Measurements from ENCODE around the gene USP17L29.
"Not testable (repeated sequence)": the region's sequence is repeated elsewhere in the genome, so short reads cannot be mapped to it uniquely, and the experiment has no call there.

USP17L29 gene

GRCh38 chr4:9353338-9353737 is at the start of gene USP17L29:
USP17L29 (plus strand) TSS chr4:9353638; CDS start chr4:9353638, 0 bp downstream.
- not testable (repeated sequence) for DNase-seq (ENCODE audit: low read depth, low spot score)

- DNase-seq (ENCODE audit: low read depth, low spot score): not testable (repeated sequence)
These were observed 29.2 kb upstream of the USP17L29 start for GRCh38 chr4:9324191-9324590.

- not testable (repeated sequence) for DNase-seq (ENCODE audit: low read depth, low spot score)
These were observed 28.6 kb upstream of the USP17L29 start, which contains the start of gene USP17L24 for GRCh38 chr4:9324865-9325264. USP17L24 (plus strand) TSS chr4:9325165; CDS start chr4:9325165, 0 bp downstream.

- not testable (repeated sequence) for DNase-seq (ENCODE audit: low read depth, low spot score)
These were observed 23.8 kb upstream of the USP17L29 start, which contains the start of gene USP17L25 for GRCh38 chr4:9329611-9330010. USP17L25 (plus strand) TSS chr4:9329911; CDS start chr4:9329911, 0 bp downstream.

- DNase-seq (ENCODE audit: low read depth, low spot score): not testable (repeated sequence)
These were observed 19.1 kb upstream of the USP17L29 start, which contains the start of gene USP17L26 for GRCh38 chr4:9334358-9334757. USP17L26 (plus strand) TSS chr4:9334658; CDS start chr4:9334658, 0 bp downstream.

- DNase-seq (ENCODE audit: low read depth, low spot score): not testable (repeated sequence)
These were observed 14.3 kb upstream of the USP17L29 start, which contains the start of gene USP17L5 for GRCh38 chr4:9339103-9339502. USP17L5 (plus strand) TSS chr4:9339403; CDS start chr4:9339403, 0 bp downstream.

GRCh38 chr4:9343848-9344247 is 9.6 kb upstream of the USP17L29 start, which contains the start of gene USP17L27:
USP17L27 (plus strand) TSS chr4:9344148; CDS start chr4:9344148, 0 bp downstream.
- DNase-seq (ENCODE audit: low read depth, low spot score): not testable (repeated sequence)

GRCh38 chr4:9348593-9348992 is 4.8 kb upstream of the USP17L29 start, which contains the start of gene USP17L28:
USP17L28 (plus strand) TSS chr4:9348893; CDS start chr4:9348893, 0 bp downstream.
- DNase-seq (ENCODE audit: low read depth, low spot score): not testable (repeated sequence)

- not testable (repeated sequence) for DNase-seq (ENCODE audit: low read depth, low spot score)
These were observed 2.6 kb upstream of the USP17L29 start for GRCh38 chr4:9350866-9351265.

- not testable (repeated sequence) for DNase-seq (ENCODE audit: low read depth, low spot score)
These were observed 9.4 kb downstream of the USP17L29 start, which contains the start of gene USP17L30 for GRCh38 chr4:9362829-9363228. USP17L30 (plus strand) TSS chr4:9363129; CDS start chr4:9363129, 0 bp downstream.

GRCh38 chr4:9379881-9380280 is 26.4 kb downstream of the USP17L29 start:
- not testable (repeated sequence) for DNase-seq (ENCODE audit: low read depth, low spot score)

GRCh38 chr4:9381012-9381534 is 27.6 kb downstream of the USP17L29 start:
- DNase-seq (ENCODE audit: low read depth, low spot score): not testable (repeated sequence)

- no peak for DNase-seq (ENCODE audit: low read depth, low spot score)
These were observed 30.7 kb downstream of the USP17L29 start for GRCh38 chr4:9384126-9384525.

- DNase-seq (ENCODE audit: low read depth, low spot score): not testable (repeated sequence)
These were observed 35.6 kb downstream of the USP17L29 start for GRCh38 chr4:9389001-9389400.
